HG03565 (cell line): ENCODE measurements around the gene JMJD1C.
"Not testable (repeated sequence)": the region's sequence is repeated elsewhere in the genome, so short reads cannot be mapped to it uniquely, and the experiment has no call there.

Experiments used
- ATAC-seq: cut with Tn5 transposase; IDR thresholded peaks from one replicate; pipeline ENCODE4 v1.9.1; 2021; ENCODE audit warnings: mild to moderate bottlenecking, moderate library complexity; ENCODE audit not compliant: unreplicated experiment

JMJD1C gene

GRCh38 chr10:63304146-63304545 lies 161.6 kb downstream of the JMJD1C start:
- ATAC-seq = no peak

- no peak for ATAC-seq
These were observed 165.0 kb downstream of the JMJD1C start for GRCh38 chr10:63300801-63301200.

GRCh38 chr10:63297941-63298340 lies 167.8 kb downstream of the JMJD1C start:
- no peak for ATAC-seq

- ATAC-seq = no peak
These were observed 171.0 kb downstream of the JMJD1C start for GRCh38 chr10:63294781-63295180.

- not testable (repeated sequence) for ATAC-seq
These were observed 172.9 kb downstream of the JMJD1C start for GRCh38 chr10:63292847-63293246.

- ATAC-seq = no peak
These were observed 177.6 kb downstream of the JMJD1C start for GRCh38 chr10:63288170-63288569.

GRCh38 chr10:63286754-63287264 lies 179.0 kb downstream of the JMJD1C start:
- ATAC-seq = peak; percentile 77

GRCh38 chr10:63286340-63286739 lies 179.4 kb downstream of the JMJD1C start:
- peak; percentile 35 for ATAC-seq

- ATAC-seq = not testable (repeated sequence)
These were observed 181.9 kb downstream of the JMJD1C start for GRCh38 chr10:63283901-63284300.

- ATAC-seq = no peak
These were observed 182.7 kb downstream of the JMJD1C start for GRCh38 chr10:63283093-63283492.

- ATAC-seq = no peak
These were observed 183.8 kb downstream of the JMJD1C start for GRCh38 chr10:63281967-63282366.

- ATAC-seq = no peak
These were observed 185.4 kb downstream of the JMJD1C start for GRCh38 chr10:63280386-63280785.

- ATAC-seq = no peak
These were observed 190.7 kb downstream of the JMJD1C start for GRCh38 chr10:63275094-63275493.

- no peak for ATAC-seq
These were observed 192.2 kb downstream of the JMJD1C start for GRCh38 chr10:63273577-63273976.

GRCh38 chr10:63268798-63269503 lies 196.8 kb downstream of the JMJD1C start:
- peak; percentile 89 for ATAC-seq

GRCh38 chr10:63268149-63268797 lies 197.5 kb downstream of the JMJD1C start:
- ATAC-seq = no peak

GRCh38 chr10:63267414-63268148 lies 198.2 kb downstream of the JMJD1C start:
- ATAC-seq = no peak

GRCh38 chr10:63266391-63267316 lies 199.1 kb downstream of the JMJD1C start:
- ATAC-seq = no peak

GRCh38 chr10:63265683-63266235 lies 200.0 kb downstream of the JMJD1C start:
- ATAC-seq = no peak

GRCh38 chr10:63265222-63265617 lies 200.6 kb downstream of the JMJD1C start:
- no peak for ATAC-seq
